SK-N-SH (cell line): Measurements from ENCODE around the gene GSK3B. TPM values are rescaled to one million over a fixed set of nuclear protein-coding genes. Genes with fewer than 3 reads are reported as not detected.

Source experiments
- CTCF ChIA-PET: fragments of 300-600, 350-600 bp; formaldehyde crosslinking; extraction: SDS; loops from one replicate; lab custom pipeline; 2021; lab: Yijun Ruan, JAX
- POLR2A ChIA-PET: fragments of 350-600 bp; sonication (Branson Sonifier 250); formaldehyde crosslinking; extraction: SDS; loops from one replicate; lab custom pipeline; 2020; ENCODE audit warnings: antibody characterized with exemption, inconsistent platforms; lab: Yijun Ruan, JAX
- DNase-seq: peaks from one replicate; pipeline ENCODE4 v3.0.0; 2012
- H2AFZ ChIP-seq: fragments of 200-600 bp; sonication (generic); 2 replicates; pipeline ENCODE4 v1.8.1; 2016; ENCODE audit warnings: antibody characterized with exemption, mild to moderate bottlenecking, low read depth
- H3F3A ChIP-seq: fragments of 200-600 bp; sonication (generic); replicated peaks from 2 replicates; pipeline ENCODE3; 2016; ENCODE audit warnings: antibody characterized with exemption, mild to moderate bottlenecking; ENCODE audit not compliant: insufficient read depth
- H3K27ac ChIP-seq, 2 experiments: fragments of 200-500 bp in 1 of 2; fragments of 200-600 bp in 1 of 2; sonication (Bioruptor generic) in 1 of 2; sonication (generic), shearing (Covaris generic) in 1 of 2; 2 replicates each; pipeline versions ENCODE4 v1.5.1 to v1.6.1; 2014 to 2016; ENCODE audit warnings: low read depth in 2 of 2, inconsistent platforms in 1 of 2, low read length in 1 of 2, mild to moderate bottlenecking in 1 of 2, mixed read lengths in 1 of 2
- H3K27me3 ChIP-seq: fragments of 200-600 bp; sonication (generic), shearing (Covaris generic); 2 replicates; pipeline ENCODE4 v1.6.1; 2016; ENCODE audit warnings: mixed run types; ENCODE audit not compliant: insufficient read depth
- H3K36me3 ChIP-seq, 2 experiments: fragments of 200-500 bp in 1 of 2; fragments of 200-600 bp in 1 of 2; sonication (Bioruptor generic) in 1 of 2; sonication (generic) in 1 of 2; replicated peaks in 1 of 2; 2 replicates each; pipeline versions ENCODE3 to v1.5.1; 2014 to 2016; ENCODE audit warnings: low read length in 1 of 2, mild to moderate bottlenecking in 1 of 2; ENCODE audit not compliant: insufficient read depth in 2 of 2, control insufficient read depth in 1 of 2
- H3K4me1 ChIP-seq, 2 experiments: fragments of 200-500 bp in 1 of 2; fragments of 200-600 bp in 1 of 2; sonication (Bioruptor generic) in 1 of 2; sonication (generic), shearing (Covaris generic) in 1 of 2; 2 replicates each; pipeline versions ENCODE4 v1.5.1 to v1.6.1; 2014 to 2016; ENCODE audit warnings: low read depth in 1 of 2, low read length in 1 of 2, mixed run types in 1 of 2; ENCODE audit not compliant: insufficient read depth in 2 of 2, control insufficient read depth in 1 of 2
- H3K4me2 ChIP-seq: fragments of 200-600 bp; sonication (generic), shearing (Covaris generic); 2 replicates; pipeline ENCODE4 v1.6.1; 2017; ENCODE audit warnings: mixed run types
- H3K4me3 ChIP-seq, 2 experiments: fragments of 200-500 bp in 1 of 2; fragments of 200-600 bp in 1 of 2; sonication (Bioruptor generic) in 1 of 2; sonication (generic), shearing (Covaris generic) in 1 of 2; 2 replicates each; pipeline versions ENCODE4 v1.5.1 to v1.8.1; 2014 to 2016; ENCODE audit warnings: low read depth in 2 of 2, inconsistent platforms in 1 of 2, low read length in 1 of 2, mild to moderate bottlenecking in 1 of 2, mixed read lengths in 1 of 2, moderate library complexity in 1 of 2
- H3K79me2 ChIP-seq: fragments of 200-600 bp; sonication (generic); 2 replicates; pipeline ENCODE4 v1.8.1; 2017; ENCODE audit warnings: mild to moderate bottlenecking; ENCODE audit not compliant: insufficient read depth
- H3K9ac ChIP-seq: fragments of 200-600 bp; sonication (generic); 2 replicates; pipeline ENCODE4 v1.6.1; 2017; ENCODE audit warnings: mixed run types
- H3K9me2 ChIP-seq: fragments of 200-600 bp; sonication (generic); 2 replicates; pipeline ENCODE4 v1.6.1; 2017; ENCODE audit warnings: mixed run types
- H3K9me3 ChIP-seq: fragments of 200-600 bp; sonication (generic); 2 replicates; pipeline ENCODE4 v1.6.1; 2017; ENCODE audit warnings: mixed run types, mild to moderate bottlenecking, moderate library complexity
- H4K20me1 ChIP-seq: fragments of 200-600 bp; sonication (generic); 2 replicates; pipeline ENCODE4 v1.6.1; 2017; ENCODE audit warnings: mild to moderate bottlenecking, mixed run types; ENCODE audit not compliant: insufficient read depth
- CHD2 ChIP-seq: fragments of 150-350 bp; IDR thresholded peaks from 2 replicates; pipeline ENCODE4 v1.6.1; 2018; ENCODE audit warnings: low read length; ENCODE audit not compliant: partially characterized antibody
- EP300 ChIP-seq, 2 experiments: IDR thresholded peaks; 2 replicates each; pipeline versions ENCODE4 v1.4.0 to v1.6.1; 2012; ENCODE audit warnings: borderline replicate concordance in 1 of 2, low read depth in 1 of 2, low read length in 1 of 2
- FOXJ3 ChIP-seq: sonication (generic); formaldehyde crosslinking; IDR thresholded peaks from 2 replicates; pipeline ENCODE4 v1.5.1; 2020; ENCODE audit warnings: mild to moderate bottlenecking, missing genetic modification reagents
- GABPA ChIP-seq: IDR thresholded peaks from 2 replicates; pipeline ENCODE4 v1.4.0; 2012; ENCODE audit warnings: low read depth, mild to moderate bottlenecking
- GATA2 ChIP-seq: sonication (generic); formaldehyde crosslinking; IDR thresholded peaks from 2 replicates; pipeline ENCODE4 v1.5.0; 2020; ENCODE audit warnings: mild to moderate bottlenecking, missing genetic modification reagents
- IRF3 ChIP-seq: fragments of 150-350 bp; IDR thresholded peaks from 2 replicates; pipeline ENCODE4 v1.6.1; 2016; ENCODE audit warnings: mild to moderate bottlenecking, low read depth, low read length
- MEF2A ChIP-seq: IDR thresholded peaks from 2 replicates; pipeline ENCODE4 v1.4.0; 2012; ENCODE audit warnings: low read depth, borderline replicate concordance
- NFIC ChIP-seq: IDR thresholded peaks from 2 replicates; pipeline ENCODE4 v1.4.0; 2012; ENCODE audit warnings: borderline replicate concordance
- PBX3 ChIP-seq: IDR thresholded peaks from 2 replicates; pipeline ENCODE4; 2012
- POLR2AphosphoS5 ChIP-seq: IDR thresholded peaks from 2 replicates; pipeline ENCODE4 v1.6.1; 2012; ENCODE audit warnings: low read depth, low read length
- SMC3 ChIP-seq: IDR thresholded peaks from 2 replicates; pipeline ENCODE4 v1.6.1; 2012; ENCODE audit warnings: low read depth, low read length, improper control_type of control experiment
- TCF12 ChIP-seq: IDR thresholded peaks from 2 replicates; pipeline ENCODE4 v1.4.0; 2012
- TEAD4 ChIP-seq: IDR thresholded peaks from 2 replicates; pipeline ENCODE4 v1.4.0; 2012; ENCODE audit warnings: mild to moderate bottlenecking, borderline replicate concordance; ENCODE audit not compliant: insufficient read depth
- USF2 ChIP-seq: fragments of 150-350 bp; IDR thresholded peaks from 2 replicates; pipeline ENCODE4 v1.6.1; 2017; ENCODE audit warnings: antibody characterized with exemption, low read length, low read depth, borderline replicate concordance
- YY1 ChIP-seq: IDR thresholded peaks from 2 replicates; pipeline ENCODE4 v1.4.0; 2012; ENCODE audit warnings: low read depth, mild to moderate bottlenecking
- WGBS: methylation state at CpG from one replicate; pipeline ENCODE4 v1.1.6; 2017; ENCODE audit warnings: low lambda C conversion rate; 5-methylcytosine and 5-hydroxymethylcytosine counted together
- polyA plus RNA-seq, 3 experiments: library from polyadenylated mRNA; depleted of rRNA; stranded (reverse); fragments of >200 nt; gene quantifications; 2 replicates each; pipeline ENCODE4 v1.2.3, GENCODE V29; 2012
- TF ChIP-seq, protein P1 (sequence below): IDR thresholded peaks from 2 replicates; pipeline ENCODE4 v1.6.1; 2012; ENCODE audit warnings: mild to moderate bottlenecking, low read depth, low read length, moderate library complexity
- TF ChIP-seq, protein P2 (sequence below): IDR thresholded peaks from 2 replicates; pipeline ENCODE4 v1.4.0; 2012; ENCODE audit warnings: low read depth, borderline replicate concordance

Gene GSK3B
- polyA plus RNA-seq, 1 of the 3 experiments (the other 2 are of a cell fraction), result 15.9 TPM

DNA sequence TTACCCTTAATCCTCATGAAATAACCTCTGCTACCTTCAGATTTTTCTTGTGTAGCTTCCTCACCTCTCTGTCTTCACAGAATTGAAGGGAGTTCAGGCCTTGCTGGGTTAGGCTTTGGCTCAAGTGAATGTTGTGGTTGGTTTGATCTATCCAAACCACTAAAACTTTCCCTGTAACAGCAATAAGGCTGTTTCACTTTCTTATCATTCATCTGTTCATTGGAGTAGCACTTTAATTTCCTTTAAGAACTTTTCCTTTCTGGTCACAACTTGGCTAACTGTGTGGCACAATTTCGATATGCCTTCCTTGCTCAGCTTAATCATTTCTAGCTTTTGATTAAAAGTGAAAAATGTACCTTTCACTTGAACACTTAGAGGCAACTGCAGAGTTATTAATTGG, 182.5 kb downstream of the GSK3B start:
- CTCF ChIA-PET, result interaction anchor here (0.7 kb wide), 1 partner anchor 596 kb away, joined by 3 read pairs; no protein-coding TSS in a partner anchor
- H3K36me3 ChIP-seq, result peaks cover 46 to 64% of the 10 kb centered on the region in 2 experiments

GRCh38 chr3:119902061-119902460, 192.2 kb downstream of the GSK3B start:
- Histone ChIP-seq H3K9me3 (no peaks in the 10 kb centered on the region), H3F3A (peaks cover 5% of the 10 kb centered on the region), H3K4me3 (no peak overlapping the region), H2AFZ (no peak overlapping the region), H3K36me3 (peaks cover 41 to 51% of the 10 kb centered on the region in 2 experiments), H3K4me1 (no peaks in the 10 kb centered on the region; a peak in 1 of 4 replicates), H3K4me2 (no peak overlapping the region), H3K79me2 (peaks cover 2% of the 10 kb centered on the region; the same call in 1 of the 2 replicates), H3K9me2 (no peaks in the 10 kb centered on the region), H3K9ac (no peak overlapping the region), H3K27me3 (no peaks in the 10 kb centered on the region), H3K27ac (no peak overlapping the region), H4K20me1 (no peaks in the 10 kb centered on the region)
- ChIA-PET POLR2A (no interaction called here), CTCF (interaction anchor here (1.1 to 3.3 kb wide), 2 partner anchors 9 to 10 kb away, joined by 3 to 20 read pairs; no protein-coding TSS in a partner anchor)
- WGBS, result 92% methylated on average over 3 of the region's 3 CpGs
- DNase-seq, result no peak
- TF ChIP-seq, protein P1, sequence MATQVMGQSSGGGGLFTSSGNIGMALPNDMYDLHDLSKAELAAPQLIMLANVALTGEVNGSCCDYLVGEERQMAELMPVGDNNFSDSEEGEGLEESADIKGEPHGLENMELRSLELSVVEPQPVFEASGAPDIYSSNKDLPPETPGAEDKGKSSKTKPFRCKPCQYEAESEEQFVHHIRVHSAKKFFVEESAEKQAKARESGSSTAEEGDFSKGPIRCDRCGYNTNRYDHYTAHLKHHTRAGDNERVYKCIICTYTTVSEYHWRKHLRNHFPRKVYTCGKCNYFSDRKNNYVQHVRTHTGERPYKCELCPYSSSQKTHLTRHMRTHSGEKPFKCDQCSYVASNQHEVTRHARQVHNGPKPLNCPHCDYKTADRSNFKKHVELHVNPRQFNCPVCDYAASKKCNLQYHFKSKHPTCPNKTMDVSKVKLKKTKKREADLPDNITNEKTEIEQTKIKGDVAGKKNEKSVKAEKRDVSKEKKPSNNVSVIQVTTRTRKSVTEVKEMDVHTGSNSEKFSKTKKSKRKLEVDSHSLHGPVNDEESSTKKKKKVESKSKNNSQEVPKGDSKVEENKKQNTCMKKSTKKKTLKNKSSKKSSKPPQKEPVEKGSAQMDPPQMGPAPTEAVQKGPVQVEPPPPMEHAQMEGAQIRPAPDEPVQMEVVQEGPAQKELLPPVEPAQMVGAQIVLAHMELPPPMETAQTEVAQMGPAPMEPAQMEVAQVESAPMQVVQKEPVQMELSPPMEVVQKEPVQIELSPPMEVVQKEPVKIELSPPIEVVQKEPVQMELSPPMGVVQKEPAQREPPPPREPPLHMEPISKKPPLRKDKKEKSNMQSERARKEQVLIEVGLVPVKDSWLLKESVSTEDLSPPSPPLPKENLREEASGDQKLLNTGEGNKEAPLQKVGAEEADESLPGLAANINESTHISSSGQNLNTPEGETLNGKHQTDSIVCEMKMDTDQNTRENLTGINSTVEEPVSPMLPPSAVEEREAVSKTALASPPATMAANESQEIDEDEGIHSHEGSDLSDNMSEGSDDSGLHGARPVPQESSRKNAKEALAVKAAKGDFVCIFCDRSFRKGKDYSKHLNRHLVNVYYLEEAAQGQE, result no peak
- TF ChIP-seq FOXJ3 (no peak), SMC3 (no peak), TEAD4 (no peak), USF2 (no peak), EP300 (IDR thresholded peaks at IDR 0.05; ENCODE audit: borderline replicate concordance in 1 of 2, low read depth in 1 of 2, low read length in 1 of 2) (no peak), CHD2 (no peak), GATA2 (CRISPR knock-in tag) (no peak), MEF2A (no peak)
- TF ChIP-seq, protein P2, sequence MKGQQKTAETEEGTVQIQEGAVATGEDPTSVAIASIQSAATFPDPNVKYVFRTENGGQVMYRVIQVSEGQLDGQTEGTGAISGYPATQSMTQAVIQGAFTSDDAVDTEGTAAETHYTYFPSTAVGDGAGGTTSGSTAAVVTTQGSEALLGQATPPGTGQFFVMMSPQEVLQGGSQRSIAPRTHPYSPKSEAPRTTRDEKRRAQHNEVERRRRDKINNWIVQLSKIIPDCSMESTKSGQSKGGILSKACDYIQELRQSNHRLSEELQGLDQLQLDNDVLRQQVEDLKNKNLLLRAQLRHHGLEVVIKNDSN, result no peak

More for the DNA sequence above, 182.5 kb downstream of the GSK3B start:
- Histone ChIP-seq H3K9ac (no peak overlapping the region), H3K79me2 (0 out of 2 replicates have a peak, but pooled peaks cover 11% of the 10 kb centered on the region), H3K9me3 (no peaks in the 10 kb centered on the region), H3K4me3 (no peak overlapping the region), H2AFZ (no peak overlapping the region)
- POLR2A ChIA-PET, result interaction anchor here (0.6 kb wide), 1 partner anchor 656 kb away, joined by 3 read pairs; no protein-coding TSS in a partner anchor
- no peak for DNase-seq
- TF ChIP-seq MEF2A (no peak), FOXJ3 (no peak), EP300 (IDR thresholded peaks at IDR 0.05; ENCODE audit: borderline replicate concordance in 1 of 2, low read depth in 1 of 2, low read length in 1 of 2) (no peak), GABPA (no peak), POLR2AphosphoS5 (no peak), TEAD4 (no peak), SMC3 (no peak), PBX3 (no peak), TCF12 (no peak), NFIC (no peak), YY1 (no peak), IRF3 (no peak), GATA2 (CRISPR knock-in tag) (no peak)
- TF ChIP-seq, all 33 proteins: peak for 0
- WGBS, result 100% methylated on average over 1 of the region's 1 CpG
- Histone ChIP-seq H3K9me2 (no peaks in the 10 kb centered on the region), H3K27me3 (no peaks in the 10 kb centered on the region), H4K20me1 (no peaks in the 10 kb centered on the region), H3K4me2 (no peak overlapping the region), H3K27ac (no peak overlapping the region), H3F3A (no peaks in the 10 kb centered on the region), H3K4me1 (peaks cover 3% of the 10 kb centered on the region in 2 experiments; a peak in 3 of 4 replicates)
